Right forelimb (tissue), 1 donor: Measurements from ENCODE around the gene SLC28A3.

ENCODE experiments used
- DNase-seq: peaks from one replicate; pipeline ENCODE4 v3.0.0-alpha.2; 2018

The SLC28A3 gene

DNA sequence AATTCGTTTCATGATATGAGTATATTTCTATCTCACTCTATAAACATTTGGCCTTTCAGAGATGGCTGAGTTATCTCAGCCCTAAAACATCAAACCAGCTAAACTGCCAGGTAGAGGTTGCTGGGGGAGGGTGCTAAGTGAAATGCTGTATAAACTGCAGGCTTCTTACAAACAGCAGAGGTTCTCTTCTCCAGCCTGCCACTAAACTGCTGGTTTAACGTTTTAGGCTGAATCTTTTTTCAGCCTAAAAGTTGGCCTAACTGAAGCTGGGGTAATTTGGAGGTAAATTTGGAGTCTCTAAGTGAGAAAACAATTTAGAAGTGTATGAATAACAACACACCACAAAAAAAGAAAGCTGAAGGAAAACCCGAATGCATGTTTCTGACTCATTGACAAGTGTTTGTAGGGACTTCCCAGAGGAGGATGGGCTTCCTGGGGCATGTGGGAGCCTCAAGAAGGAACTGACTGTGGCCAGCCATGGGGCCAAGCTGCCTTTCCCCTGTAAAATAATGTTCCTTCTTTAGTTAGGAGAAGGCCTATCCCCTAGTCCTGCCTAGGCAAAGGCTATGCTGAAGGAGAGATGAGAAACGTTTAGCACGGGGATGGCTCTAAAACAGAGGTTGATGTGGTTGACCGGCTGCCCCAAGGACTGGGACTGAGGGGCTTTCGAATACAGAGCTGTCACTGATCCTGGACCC lies 44.3 kb downstream of the SLC28A3 start:
- DNase-seq: no peak

DNA sequence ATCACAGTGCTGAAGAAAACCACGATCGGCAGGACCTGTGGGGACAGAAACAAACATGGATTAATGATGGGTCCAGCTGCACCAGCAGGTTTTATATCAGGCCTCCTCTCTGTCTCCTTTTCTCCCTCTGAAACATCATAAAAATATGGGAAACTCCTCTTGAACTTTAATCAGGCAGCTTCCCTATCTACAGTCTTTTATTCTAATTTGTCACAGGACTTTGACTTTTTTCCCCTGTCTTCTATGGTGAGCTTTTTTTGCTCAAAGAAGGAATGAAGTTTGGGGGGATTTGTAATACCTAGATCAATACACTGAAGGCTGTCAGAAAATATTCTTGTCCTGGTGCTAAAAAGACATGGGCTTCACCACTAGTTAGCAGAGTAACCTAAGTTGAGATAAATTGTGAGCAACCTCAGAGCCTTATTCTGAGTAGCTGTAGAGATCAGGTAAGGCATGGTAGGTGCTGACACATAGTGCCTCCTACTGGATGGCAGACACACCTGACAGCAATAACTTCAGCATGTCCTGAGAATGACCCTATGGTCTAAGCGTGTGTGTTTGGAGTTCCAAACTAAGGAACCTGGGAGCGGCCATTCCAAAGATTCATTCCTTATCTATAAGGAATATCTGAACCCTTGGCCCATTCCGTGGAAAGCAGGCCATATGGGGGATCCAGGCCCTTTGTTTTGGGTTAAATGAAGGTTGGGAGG lies 46.2 kb downstream of the SLC28A3 start:
- no peak for DNase-seq

DNA sequence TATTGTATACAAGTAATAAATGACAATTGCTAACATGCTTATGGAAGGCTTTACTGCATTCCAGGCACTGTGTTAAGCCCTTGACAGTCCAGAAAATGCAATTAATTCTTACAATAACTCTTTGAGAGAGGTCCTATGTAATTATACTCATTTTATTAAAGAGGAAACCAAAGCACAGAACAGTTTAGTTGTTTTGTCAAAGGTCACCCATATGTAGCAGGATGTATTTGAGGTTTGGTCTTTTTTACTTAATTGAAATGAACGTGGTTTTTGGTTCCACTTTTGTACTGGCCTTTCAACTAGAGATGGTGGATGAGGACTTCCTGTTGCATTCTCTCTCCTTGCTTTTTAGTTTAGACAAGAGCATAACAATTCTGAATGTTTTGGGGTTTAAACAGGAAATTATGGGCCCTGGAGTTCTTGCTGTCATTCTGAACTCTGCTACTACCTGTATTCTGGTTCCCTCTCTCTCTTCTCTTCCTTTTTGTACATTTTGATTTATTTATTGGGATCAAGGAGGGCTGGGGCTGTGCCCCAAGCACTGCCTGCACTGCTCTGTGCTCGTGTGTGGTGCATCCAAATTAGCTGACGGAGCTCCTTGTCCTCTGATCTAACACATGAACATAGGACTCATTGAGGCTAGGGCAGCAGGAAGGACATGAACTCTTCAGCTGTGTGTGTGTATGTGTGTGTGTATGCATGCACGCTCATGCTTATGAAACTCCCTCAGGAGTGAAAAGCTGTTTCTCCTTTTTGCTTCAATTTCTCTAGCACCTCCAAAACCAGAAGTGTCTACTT lies 47.4 kb downstream of the SLC28A3 start:
- no peak for DNase-seq

DNA sequence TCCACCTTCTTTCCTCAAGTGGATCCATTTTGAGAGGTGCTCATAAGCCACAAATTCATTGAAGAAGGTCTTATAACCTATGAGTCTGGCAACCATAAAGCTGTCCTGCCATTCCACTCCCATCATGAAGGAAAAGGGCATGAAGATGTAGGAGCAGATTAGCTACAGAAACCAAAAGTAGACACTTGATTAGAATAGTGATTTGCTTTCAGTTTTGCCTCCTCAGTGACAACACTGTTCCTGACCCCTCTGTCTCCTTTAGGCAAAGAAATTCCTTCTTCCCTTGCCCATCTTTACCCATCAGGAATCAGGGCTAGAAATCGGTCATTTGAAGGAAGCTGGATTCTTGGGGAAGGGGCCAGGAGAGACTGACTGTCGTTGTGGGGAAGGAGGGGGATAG lies 55.2 kb downstream of the SLC28A3 start:
- DNase-seq: no peak

DNA sequence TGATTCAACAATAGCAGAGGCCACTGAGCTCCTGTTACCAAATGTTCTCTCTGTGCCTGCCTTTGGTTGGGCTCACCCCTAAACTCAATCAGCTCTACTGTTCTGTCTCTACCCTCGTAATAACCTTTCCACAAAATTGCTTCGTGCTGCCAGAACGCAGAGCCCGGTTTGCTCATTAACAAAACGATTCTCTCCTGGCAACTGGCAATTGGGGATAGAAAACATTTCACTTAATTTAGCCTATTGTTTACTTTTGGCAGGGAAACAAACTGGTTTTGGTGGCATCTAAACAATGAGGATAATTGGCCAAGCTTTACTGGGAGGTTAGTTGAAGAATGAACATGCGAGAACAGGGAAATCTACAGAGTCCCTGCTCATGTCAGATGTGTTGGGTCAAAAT lies 56.6 kb downstream of the SLC28A3 start:
- no peak for DNase-seq

DNA sequence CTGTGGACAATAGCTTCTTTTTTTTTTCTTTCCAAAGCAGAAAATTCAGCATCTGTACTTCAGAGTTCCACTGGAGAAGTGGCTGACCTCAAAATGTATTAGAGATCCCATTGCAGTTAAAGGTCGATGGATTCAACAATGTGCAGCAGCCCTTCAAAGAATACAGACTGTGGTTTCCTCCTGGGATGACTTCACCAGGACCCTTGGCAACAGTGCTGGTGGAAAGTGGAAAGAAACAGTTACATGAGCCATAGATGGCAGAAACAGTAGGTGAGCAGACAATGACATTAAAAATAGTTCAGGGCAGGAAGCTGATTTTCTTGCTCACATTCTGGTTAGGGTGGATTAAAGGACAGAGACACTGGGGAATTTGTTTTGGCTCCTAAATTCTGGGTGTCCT lies 62.4 kb downstream of the SLC28A3 start:
- DNase-seq: no peak

DNA sequence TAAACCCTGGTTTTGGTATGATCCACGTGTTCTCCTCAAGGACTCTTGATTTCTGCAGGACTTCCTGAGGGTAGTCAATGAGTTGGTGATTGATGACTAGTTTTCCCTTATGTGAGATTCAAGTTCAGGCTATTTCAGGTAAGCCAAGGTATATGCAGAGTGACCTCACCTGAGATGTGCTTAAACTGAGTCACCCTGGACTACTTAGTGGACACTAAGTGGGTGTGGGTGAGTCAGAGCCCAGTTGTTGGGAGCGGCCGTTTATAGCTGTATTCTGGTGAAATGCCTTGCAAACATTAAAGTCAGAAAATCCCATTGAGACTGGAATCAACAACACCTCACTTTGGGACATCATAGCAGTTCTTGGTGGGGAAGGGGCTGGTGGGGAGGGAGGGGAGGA lies 62.9 kb downstream of the SLC28A3 start:
- no peak for DNase-seq

DNA sequence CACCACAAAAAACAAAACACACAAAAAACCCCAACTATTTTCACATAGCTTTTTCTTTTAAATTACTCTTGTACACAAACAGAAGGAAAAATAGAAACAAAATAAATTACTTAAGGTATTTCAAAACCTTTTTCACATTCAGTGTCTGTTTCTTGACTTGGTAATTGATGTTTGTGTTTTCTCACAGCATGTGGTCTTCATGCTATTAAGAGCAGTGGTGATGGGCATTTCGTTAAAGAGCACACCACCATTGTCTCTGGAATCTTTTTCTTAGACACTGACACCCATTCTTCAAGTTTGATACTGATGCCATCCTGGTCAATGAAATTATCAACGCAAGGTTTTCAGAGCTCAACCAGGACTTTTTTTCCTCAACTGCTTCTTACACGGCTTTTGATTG lies 63.8 kb downstream of the SLC28A3 start:
- DNase-seq: no peak

DNA sequence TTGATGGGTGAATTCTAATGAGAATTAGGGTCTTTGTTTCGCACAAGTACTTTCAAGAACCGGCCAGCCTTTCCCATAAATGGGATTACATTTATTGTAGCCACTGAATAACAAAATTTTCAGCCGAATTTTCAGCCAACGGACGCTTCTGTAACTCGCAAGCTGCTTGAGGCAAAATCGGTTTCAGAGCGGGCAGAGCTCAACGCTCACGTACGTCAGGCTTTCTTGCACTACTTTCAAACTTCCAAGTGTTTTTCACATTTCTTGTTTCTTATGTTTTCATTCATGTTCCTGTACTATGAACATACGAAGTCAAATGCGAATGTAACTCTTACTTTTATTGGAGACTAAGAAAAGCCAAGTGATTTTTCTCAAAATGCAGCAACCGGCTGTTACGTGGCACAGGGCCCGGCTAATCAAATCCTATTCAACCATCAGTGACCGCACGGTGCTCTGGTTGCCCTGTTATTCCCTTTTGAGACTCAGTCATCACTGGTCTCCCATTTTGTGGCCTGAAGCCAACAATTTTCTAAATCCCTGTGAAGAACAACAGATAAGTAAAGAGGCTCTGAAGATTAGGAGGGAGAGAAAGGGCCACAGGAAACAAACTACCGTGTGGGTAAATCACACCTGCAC lies 68.5 kb downstream of the SLC28A3 start:
- DNase-seq: no peak

DNA sequence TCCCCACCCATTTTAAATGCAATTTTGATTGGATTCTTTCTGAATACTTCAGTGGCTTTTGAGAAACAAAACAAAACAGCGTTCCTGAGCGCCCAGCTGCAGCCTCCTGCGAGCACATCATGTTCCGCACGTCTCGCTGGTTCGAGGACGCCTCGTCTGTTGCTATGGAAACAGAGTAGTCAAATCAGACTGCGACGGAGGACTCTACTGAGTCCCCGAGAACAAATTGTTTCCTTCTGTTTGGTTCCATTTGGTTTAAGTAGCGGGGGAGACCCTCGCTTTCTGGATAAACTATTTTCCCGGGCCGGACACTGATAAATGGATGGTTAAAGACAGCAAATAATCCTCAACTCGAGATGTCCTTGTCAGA lies 69.0 kb downstream of the SLC28A3 start:
- DNase-seq: peak; percentile 85

DNA sequence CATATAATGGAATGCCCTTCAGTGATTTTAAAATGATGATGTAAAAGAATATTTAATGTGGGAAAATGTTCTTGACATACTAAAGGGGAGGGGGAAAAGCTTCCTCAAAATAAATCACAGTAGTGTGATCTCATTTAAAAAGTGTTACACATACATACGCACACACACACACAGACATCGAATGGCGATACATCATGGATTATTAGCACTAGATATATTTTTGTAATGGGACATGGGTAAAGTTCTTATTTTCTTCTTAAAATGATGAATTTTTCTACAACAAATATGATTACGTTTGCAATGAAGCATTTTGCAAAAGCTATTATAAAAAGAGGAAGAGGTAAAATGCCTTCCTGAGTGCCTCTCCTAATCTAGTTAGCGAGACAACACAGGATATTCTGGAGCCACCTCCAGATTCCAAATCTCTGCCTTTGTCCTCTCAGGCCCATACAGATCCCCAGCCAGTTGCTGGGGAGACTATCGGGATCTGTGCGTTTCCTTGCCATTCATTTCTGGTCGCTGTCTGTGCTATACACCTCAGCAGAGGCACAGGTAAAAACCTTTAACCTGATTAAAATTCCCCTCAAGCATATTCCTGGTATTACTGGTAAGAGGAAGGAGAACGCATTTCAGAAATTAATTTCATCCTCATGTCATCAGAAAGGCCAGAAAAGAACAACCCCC lies 69.6 kb downstream of the SLC28A3 start:
- DNase-seq: no peak

DNA sequence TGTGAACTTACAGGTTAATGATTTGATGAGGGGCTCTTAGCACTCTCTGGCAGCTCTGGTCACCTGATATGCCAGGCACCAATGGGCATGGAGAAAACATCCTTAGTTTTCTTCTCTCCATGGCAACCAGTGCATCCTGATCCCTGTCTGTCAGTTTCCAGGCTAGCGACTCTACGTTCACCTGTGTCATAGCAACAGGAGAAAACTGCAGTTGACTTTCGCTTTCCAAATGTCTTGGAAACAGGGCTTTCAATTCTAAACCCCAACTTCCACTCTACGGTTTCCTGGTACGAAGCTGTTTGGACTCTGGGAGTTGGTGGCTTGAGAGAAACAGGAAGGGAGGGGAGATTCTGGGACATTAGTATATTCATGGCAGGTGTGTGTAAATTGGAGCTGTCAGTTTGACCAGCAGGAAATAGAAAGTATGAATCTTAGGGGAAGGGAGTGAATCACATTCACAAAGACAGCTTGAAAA lies 74.4 kb downstream of the SLC28A3 start:
- no peak for DNase-seq

DNA sequence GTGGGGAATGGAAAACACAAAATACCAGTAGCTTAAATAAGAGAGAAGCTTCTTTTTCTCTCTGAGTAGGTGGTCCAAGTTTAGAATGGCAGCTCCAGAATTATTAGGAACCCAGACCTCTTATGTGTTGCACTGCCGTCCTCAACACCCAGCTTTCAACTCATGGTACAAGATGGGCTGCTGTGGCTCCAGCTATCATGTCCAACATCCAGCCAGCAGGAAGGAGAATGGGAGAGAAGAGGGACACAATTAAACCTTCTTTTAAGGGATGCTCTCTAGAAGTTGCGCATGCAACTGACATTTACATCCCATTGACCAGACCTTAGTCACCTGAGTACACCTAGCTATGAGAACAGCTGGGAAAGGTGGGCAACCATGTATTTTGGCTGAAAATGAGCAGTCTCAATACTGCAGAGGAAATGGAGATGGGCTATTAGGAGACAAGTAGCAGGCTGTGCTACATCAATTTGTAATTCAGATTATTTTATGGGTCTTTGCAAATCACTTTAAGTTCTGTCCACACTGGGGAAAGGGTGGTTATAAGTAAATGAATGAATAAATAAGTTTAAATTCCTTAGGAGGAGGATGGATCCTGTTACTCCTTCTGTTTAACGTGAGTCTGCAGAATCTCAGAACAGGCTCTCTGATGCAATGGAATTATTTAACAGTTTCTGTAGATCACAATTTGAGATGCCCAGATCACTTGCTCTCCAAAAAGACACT lies 76.1 kb downstream of the SLC28A3 start:
- no peak for DNase-seq

DNA sequence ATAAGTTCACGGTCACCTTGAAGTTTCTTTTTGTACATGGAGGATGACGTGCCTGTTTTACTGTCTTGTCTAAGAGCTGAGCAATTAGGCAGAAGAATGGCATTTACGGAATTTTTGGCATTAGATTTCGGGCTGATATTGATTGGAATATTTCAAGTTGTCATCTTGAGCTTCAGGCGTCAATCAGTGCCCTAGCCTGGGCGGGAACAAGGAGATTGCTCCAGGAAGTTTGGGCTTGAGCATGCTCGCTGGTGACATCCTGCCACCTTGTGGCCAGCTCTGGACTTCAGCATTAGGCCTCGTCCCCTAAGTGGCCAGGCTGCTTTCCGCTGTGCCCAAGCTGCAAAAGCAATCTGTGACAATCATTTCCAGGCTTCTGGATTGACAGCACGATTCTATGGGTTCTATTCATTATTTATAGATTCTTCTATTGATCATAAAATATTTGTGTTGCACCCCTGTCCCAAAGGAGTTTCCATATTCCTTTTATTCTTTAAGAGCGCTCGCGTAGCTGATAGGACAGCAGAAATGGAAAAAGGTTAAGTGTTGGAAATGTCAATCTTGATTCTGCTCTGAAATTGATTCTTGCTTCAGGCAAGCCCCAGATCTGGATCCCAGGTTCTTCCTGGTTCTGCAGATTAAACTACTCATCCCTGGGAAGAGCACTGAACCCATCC lies 79.3 kb downstream of the SLC28A3 start:
- DNase-seq: peak; percentile 87

DNA sequence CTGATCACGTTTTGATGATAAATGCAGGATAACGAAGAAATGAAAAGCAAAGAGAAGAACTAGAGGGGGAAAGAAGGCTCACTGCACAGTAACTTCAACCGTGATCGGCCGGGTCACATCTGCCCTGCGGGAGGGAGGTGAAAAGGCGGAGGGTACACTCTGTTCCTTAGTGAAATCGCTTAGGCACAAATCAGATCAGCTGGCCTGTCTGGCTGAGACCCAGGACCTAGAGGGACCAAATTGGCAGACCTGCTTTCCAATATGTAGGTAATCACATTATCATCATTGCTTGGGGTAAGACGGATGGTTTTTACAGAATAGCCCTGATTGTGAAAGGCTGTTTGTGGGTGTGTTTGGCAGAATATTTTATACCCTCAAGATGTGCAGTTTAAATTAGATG lies 82.2 kb downstream of the SLC28A3 start:
- DNase-seq: no peak

DNA sequence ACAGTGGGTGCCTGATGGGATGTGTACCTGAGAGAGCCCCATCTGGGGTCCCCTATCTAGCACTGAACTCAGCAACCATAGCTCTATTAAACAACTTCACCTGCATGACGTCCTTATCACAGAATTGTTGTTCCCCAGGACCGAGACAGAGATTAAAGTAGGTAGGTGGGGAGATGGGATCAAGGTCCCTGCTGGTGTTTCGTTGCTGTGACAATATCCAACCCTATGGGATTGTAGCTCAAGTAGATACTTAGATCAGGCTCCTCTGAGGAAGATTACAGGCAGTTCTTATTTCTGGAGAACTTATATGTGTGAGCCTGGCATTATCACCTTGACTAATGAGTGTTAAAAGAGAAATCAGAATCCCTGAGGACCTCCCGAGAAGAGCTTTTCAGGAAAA lies 84.9 kb downstream of the SLC28A3 start:
- no peak for DNase-seq

DNA sequence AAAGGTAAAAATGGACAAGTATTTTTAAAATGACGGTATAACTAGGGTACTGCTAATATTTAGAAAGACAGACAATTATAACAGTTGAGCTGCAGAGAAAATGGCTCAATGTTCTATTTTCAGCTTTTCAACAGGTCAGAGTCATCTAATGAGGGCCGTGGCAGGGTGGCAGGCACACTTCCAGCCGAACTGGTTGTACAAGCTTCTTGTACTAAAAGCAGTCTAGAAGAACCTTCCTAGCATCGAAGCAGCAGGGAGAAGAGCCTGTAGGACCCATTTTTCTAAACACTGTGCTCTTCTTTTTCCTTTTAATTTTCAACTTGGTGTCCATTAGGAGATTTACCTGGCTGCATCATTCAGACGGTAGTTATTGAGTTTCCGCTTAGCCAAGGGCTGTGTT lies 85.6 kb downstream of the SLC28A3 start:
- DNase-seq: no peak

DNA sequence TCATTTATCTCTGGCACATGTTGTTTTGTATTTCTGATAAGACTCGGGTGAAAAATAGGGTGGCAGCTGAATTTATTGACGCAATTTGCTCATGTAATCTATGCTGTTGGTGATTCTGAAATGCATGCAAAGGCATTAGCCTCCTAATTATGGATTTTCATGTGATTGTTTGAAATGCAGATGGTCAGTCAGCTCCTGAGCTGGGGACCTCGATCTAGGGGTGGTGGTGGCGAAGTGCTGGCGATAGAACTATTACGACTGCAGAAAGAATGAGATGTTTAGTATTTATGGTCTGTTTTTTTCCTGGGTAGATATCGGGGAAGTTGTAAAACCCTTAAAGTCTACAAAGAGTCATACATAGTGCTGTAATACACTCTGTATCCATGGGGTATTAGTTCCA lies 88.6 kb downstream of the SLC28A3 start:
- DNase-seq: no peak

DNA sequence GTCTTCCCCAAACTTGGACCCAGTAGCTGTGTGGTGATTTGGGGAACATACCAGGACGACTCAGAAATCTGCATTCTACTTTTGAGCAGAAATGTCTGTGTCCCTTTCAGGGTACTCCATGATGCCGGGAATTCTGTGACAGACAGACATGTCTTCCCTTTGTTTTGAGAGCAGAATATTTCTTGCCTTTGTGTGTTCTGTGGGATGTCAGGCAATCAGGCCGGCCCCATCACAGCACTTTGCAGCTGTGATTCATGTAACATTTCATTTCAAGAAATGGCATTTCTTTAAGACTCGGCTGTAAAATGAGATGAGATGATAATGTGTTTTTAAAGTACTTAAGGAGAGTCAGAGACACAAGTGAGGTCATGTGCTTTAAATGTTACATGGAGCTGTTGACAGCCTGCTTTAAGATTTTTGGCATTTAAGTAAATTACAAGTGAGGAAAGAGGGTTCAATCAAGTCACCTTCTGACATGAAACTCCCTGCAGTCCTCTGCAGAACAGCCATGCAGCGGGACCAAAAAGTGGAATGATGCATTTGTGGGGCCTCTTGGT lies 98.7 kb downstream of the SLC28A3 start:
- no peak for DNase-seq

DNA sequence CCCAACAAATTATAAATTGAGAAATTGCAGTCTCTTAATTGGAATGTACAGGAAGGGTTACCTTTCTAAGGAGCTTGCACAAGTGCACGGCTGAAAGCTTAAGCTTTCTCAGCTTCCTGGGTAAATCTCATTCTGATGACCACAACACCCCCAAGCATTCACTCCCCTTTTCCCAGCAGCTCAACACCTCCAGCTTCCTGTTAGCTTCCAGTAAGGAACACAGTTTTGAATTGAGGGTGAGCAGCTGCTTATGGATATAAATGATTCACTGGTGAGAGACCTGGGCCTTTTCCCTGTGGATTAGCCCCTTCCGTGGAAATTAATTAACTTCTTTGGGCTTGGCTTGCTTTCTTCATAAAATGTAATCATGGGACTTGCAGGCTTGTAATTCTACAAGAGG lies 101.2 kb downstream of the SLC28A3 start:
- DNase-seq: no peak

DNA sequence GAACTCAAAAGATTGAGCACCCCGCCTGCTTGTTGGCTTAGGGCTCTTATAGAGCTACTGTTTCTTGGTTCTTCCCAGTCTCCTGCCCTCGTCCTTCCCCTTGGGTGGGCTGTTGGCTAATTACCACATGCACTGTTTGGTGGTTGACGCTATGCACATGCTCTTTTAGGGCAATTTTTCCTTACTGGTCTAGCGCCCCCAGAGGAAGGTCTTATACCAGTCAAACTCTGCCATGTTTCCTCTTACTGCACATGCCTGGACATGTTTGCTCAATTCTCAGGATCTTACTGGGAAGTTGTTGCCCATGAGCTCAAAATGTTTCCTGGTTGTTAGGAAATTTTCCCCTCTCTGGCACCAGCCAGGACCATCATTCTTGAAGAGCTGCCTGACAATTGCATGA lies 101.9 kb downstream of the SLC28A3 start:
- DNase-seq: no peak
